H1 (cell line): ENCODE measurements around the gene HOXA13.

Experiments
- RNF2 ChIP-seq: fragments of 200-900, 300-1000 bp; sonication (generic); IDR thresholded peaks from 2 replicates; pipeline ENCODE4 v1.7.1; 2016; ENCODE audit warnings: borderline replicate concordance, low read depth, mild to moderate bottlenecking, antibody characterized with exemption, low read length; ENCODE audit not compliant: poor library complexity, severe bottlenecking; ENCODE audit errors: missing control alignments
- TF ChIP-seq, protein P1 (sequence below), 3 experiments: IDR thresholded peaks; 1 replicate in 2 of 3; 2 replicates in 1 of 3; pipeline versions ENCODE4 v1.5.1 to v1.6.1; 2011; ENCODE audit warnings: low read length in 3 of 3, mild to moderate bottlenecking in 3 of 3, inconsistent platforms in 2 of 3, low read depth in 1 of 3, moderate library complexity in 1 of 3; ENCODE audit not compliant: insufficient read depth in 1 of 3; ENCODE audit errors: control extremely low read depth in 1 of 3

DNA sequence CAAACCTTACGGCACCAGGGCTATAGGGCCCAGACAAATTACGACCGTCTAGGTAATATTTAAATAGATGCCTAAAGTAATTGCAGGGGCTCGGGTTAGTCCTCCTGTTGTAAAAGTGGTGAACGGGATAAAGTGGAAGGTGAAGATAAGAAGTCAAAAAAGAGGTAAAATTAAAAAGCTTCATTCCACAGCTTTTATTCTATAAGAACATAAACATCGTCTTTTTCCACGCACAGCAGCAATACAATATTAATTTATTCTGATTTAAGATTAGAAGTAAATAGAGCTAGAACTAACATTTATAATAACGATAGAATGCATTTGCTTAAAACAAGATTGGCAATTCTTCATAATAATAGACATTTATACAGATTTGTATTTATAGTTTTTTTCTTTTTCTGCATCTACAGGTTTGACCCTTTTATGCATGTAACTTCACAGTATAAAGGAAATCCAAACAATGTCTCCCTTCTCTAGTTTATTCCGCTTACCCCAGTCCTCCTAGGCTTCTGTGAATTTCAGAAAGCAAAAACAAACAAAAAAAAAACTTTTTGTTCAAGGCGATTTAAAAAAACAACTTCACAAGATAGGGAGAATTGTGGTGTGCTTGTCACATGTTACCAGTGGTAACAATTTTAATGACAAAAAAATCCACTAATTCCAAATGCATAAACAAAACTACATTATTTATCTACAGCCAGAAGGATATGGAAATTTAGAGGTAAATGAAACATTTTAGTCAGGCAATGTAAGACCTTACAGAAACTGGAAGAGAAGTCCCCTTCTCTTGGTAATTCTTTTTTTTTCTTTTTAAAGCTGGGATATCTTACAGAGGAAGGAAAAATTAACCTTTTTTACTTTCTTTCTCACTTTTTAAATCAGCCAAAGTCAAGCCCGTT lies 29.2 kb downstream of the HOXA13 start:
- TF ChIP-seq, protein P1, sequence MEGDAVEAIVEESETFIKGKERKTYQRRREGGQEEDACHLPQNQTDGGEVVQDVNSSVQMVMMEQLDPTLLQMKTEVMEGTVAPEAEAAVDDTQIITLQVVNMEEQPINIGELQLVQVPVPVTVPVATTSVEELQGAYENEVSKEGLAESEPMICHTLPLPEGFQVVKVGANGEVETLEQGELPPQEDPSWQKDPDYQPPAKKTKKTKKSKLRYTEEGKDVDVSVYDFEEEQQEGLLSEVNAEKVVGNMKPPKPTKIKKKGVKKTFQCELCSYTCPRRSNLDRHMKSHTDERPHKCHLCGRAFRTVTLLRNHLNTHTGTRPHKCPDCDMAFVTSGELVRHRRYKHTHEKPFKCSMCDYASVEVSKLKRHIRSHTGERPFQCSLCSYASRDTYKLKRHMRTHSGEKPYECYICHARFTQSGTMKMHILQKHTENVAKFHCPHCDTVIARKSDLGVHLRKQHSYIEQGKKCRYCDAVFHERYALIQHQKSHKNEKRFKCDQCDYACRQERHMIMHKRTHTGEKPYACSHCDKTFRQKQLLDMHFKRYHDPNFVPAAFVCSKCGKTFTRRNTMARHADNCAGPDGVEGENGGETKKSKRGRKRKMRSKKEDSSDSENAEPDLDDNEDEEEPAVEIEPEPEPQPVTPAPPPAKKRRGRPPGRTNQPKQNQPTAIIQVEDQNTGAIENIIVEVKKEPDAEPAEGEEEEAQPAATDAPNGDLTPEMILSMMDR (IDR thresholded peaks at IDR 0.05; ENCODE audit: control extremely low read depth in 1 of 3, insufficient read depth in 1 of 3, low read depth in 1 of 3, low read length in 3 of 3): no peak
- TF ChIP-seq RNF2: no peak
